IPS-20b (cell line): ENCODE data around the gene ITPK1.

Source experiments
- H3K27ac ChIP-seq: one replicate; pipeline ENCODE4 v1.5.1; 2013; ENCODE audit warnings: low read length
- H3K27me3 ChIP-seq: 2 replicates; pipeline ENCODE4 v1.6.1; 2013; ENCODE audit warnings: mild to moderate bottlenecking, low read length, inconsistent platforms; ENCODE audit not compliant: insufficient read depth
- H3K36me3 ChIP-seq: 2 replicates; pipeline ENCODE4 v1.6.1; 2013; ENCODE audit warnings: low read depth, mild to moderate bottlenecking, inconsistent platforms, low read length, moderate library complexity; ENCODE audit not compliant: insufficient read depth
- H3K4me1 ChIP-seq: 2 replicates; pipeline ENCODE4 v1.6.1; 2013; ENCODE audit warnings: mild to moderate bottlenecking, control low read depth, inconsistent platforms, low read length, moderate library complexity; ENCODE audit not compliant: insufficient read depth
- H3K4me3 ChIP-seq: 2 replicates; pipeline ENCODE4 v1.5.1; 2013; ENCODE audit warnings: mild to moderate bottlenecking, low read length, inconsistent platforms
- H3K9ac ChIP-seq: 2 replicates; pipeline ENCODE4 v1.6.1; 2013; ENCODE audit warnings: low read depth, mild to moderate bottlenecking, inconsistent platforms, low read length, moderate library complexity
- H3K9me3 ChIP-seq: 2 replicates; pipeline ENCODE4 v1.6.1; 2013; ENCODE audit warnings: mild to moderate bottlenecking, low read depth, low read length, inconsistent platforms; ENCODE audit not compliant: insufficient read depth

ITPK1 gene

GRCh38 chr14:93076755-93077154 lies 39.0 kb downstream of the ITPK1 start:
- H3K36me3 ChIP-seq: peaks cover 11% of the 10 kb centered on the region; the same call in 1 of the 2 replicates
- no peaks in the 10 kb centered on the region for H3K4me1 ChIP-seq
- no peaks in the 10 kb centered on the region for H3K9me3 ChIP-seq
- no peak overlapping the region for H3K9ac ChIP-seq
- no peaks in the 10 kb centered on the region for H3K27me3 ChIP-seq
- H3K27ac ChIP-seq: no peak overlapping the region
- H3K4me3 ChIP-seq: no peak overlapping the region

GRCh38 chr14:93075891-93076290 lies 39.8 kb downstream of the ITPK1 start:
- no peak overlapping the region for H3K9ac ChIP-seq

GRCh38 chr14:93073910-93074769 lies 41.6 kb downstream of the ITPK1 start:
- H3K27me3 ChIP-seq: no peaks in the 10 kb centered on the region
- no peaks in the 10 kb centered on the region for H3K9me3 ChIP-seq
- H3K4me3 ChIP-seq: no peak overlapping the region
- no peak overlapping the region for H3K9ac ChIP-seq
- no peaks in the 10 kb centered on the region for H3K4me1 ChIP-seq
- H3K36me3 ChIP-seq: peaks cover 11% of the 10 kb centered on the region; the same call in 1 of the 2 replicates
- H3K27ac ChIP-seq: no peak overlapping the region

More at GRCh38 chr14:93075891-93076290, 39.8 kb downstream of the ITPK1 start:
- Histone ChIP-seq H3K27me3 (no peaks in the 10 kb centered on the region), H3K27ac (no peak overlapping the region), H3K36me3 (peaks cover 11% of the 10 kb centered on the region; the same call in 1 of the 2 replicates), H3K4me1 (no peaks in the 10 kb centered on the region), H3K9me3 (no peaks in the 10 kb centered on the region), H3K4me3 (no peak overlapping the region)

GRCh38 chr14:93073358-93073707 lies 42.4 kb downstream of the ITPK1 start:
- no peak overlapping the region for H3K9ac ChIP-seq
- no peak overlapping the region for H3K27ac ChIP-seq
- no peaks in the 10 kb centered on the region for H3K4me1 ChIP-seq
- no peaks in the 10 kb centered on the region for H3K9me3 ChIP-seq
- peaks cover 11% of the 10 kb centered on the region; the same call in 1 of the 2 replicates for H3K36me3 ChIP-seq
- H3K4me3 ChIP-seq: no peak overlapping the region
- no peaks in the 10 kb centered on the region for H3K27me3 ChIP-seq

GRCh38 chr14:93072659-93073357 lies 42.9 kb downstream of the ITPK1 start:
- no peak overlapping the region for H3K27ac ChIP-seq

GRCh38 chr14:93068711-93069110 lies 47.0 kb downstream of the ITPK1 start:
- peaks cover under 1% of the 10 kb centered on the region; the same call in 1 of the 2 replicates for H3K36me3 ChIP-seq
- H3K4me1 ChIP-seq: no peaks in the 10 kb centered on the region
- H3K4me3 ChIP-seq: no peak overlapping the region
- no peaks in the 10 kb centered on the region for H3K27me3 ChIP-seq
- no peak overlapping the region for H3K9ac ChIP-seq
- H3K27ac ChIP-seq: no peak overlapping the region
- H3K9me3 ChIP-seq: no peaks in the 10 kb centered on the region

More at GRCh38 chr14:93072659-93073357, 42.9 kb downstream of the ITPK1 start:
- no peaks in the 10 kb centered on the region for H3K4me1 ChIP-seq
- no peaks in the 10 kb centered on the region for H3K9me3 ChIP-seq
- H3K36me3 ChIP-seq: peaks cover 11% of the 10 kb centered on the region; the same call in 1 of the 2 replicates
- no peak overlapping the region for H3K4me3 ChIP-seq
- no peak overlapping the region for H3K9ac ChIP-seq
- no peaks in the 10 kb centered on the region for H3K27me3 ChIP-seq

GRCh38 chr14:93067088-93067487 lies 48.6 kb downstream of the ITPK1 start:
- Histone ChIP-seq H3K36me3 (no peaks in the 10 kb centered on the region), H3K9me3 (no peaks in the 10 kb centered on the region), H3K9ac (no peak overlapping the region), H3K27me3 (no peaks in the 10 kb centered on the region), H3K4me3 (no peak overlapping the region), H3K27ac (no peak overlapping the region), H3K4me1 (no peaks in the 10 kb centered on the region; the same call in 1 of the 2 replicates)

- Histone ChIP-seq H3K27ac (no peak overlapping the region), H3K36me3 (no peaks in the 10 kb centered on the region), H3K4me3 (no peak overlapping the region), H3K4me1 (peaks cover 2% of the 10 kb centered on the region; the same call in 1 of the 2 replicates), H3K9me3 (no peaks in the 10 kb centered on the region), H3K27me3 (no peaks in the 10 kb centered on the region), H3K9ac (no peak overlapping the region)
Observed at GRCh38 chr14:93065272-93065730, 50.4 kb downstream of the ITPK1 start.

GRCh38 chr14:93064411-93065271 lies 51.1 kb downstream of the ITPK1 start:
- H3K9me3 ChIP-seq: no peaks in the 10 kb centered on the region
- H3K9ac ChIP-seq: no peak overlapping the region
- H3K4me3 ChIP-seq: no peak overlapping the region
- no peaks in the 10 kb centered on the region for H3K27me3 ChIP-seq
- H3K27ac ChIP-seq: no peak overlapping the region
- peaks cover 4% of the 10 kb centered on the region; the same call in 1 of the 2 replicates for H3K4me1 ChIP-seq
- H3K36me3 ChIP-seq: no peaks in the 10 kb centered on the region

- Histone ChIP-seq H3K27me3 (no peaks in the 10 kb centered on the region), H3K27ac (no peak overlapping the region), H3K9ac (no peak overlapping the region), H3K36me3 (no peaks in the 10 kb centered on the region), H3K4me3 (no peak overlapping the region), H3K9me3 (no peaks in the 10 kb centered on the region), H3K4me1 (peaks cover 4% of the 10 kb centered on the region; the same call in 1 of the 2 replicates)
Observed at GRCh38 chr14:93063393-93063792, 52.3 kb downstream of the ITPK1 start.

- H3K4me1 ChIP-seq: peaks cover 4% of the 10 kb centered on the region; the same call in 1 of the 2 replicates
Observed at GRCh38 chr14:93062890-93063289, 52.8 kb downstream of the ITPK1 start.

More at GRCh38 chr14:93062890-93063289, 52.8 kb downstream of the ITPK1 start:
- Histone ChIP-seq H3K27me3 (no peaks in the 10 kb centered on the region), H3K9me3 (no peaks in the 10 kb centered on the region), H3K27ac (no peak overlapping the region), H3K36me3 (no peaks in the 10 kb centered on the region), H3K4me3 (no peak overlapping the region), H3K9ac (no peak overlapping the region)
